ENCODE results near the gene LANCL3.

LANCL3 gene

DNA sequence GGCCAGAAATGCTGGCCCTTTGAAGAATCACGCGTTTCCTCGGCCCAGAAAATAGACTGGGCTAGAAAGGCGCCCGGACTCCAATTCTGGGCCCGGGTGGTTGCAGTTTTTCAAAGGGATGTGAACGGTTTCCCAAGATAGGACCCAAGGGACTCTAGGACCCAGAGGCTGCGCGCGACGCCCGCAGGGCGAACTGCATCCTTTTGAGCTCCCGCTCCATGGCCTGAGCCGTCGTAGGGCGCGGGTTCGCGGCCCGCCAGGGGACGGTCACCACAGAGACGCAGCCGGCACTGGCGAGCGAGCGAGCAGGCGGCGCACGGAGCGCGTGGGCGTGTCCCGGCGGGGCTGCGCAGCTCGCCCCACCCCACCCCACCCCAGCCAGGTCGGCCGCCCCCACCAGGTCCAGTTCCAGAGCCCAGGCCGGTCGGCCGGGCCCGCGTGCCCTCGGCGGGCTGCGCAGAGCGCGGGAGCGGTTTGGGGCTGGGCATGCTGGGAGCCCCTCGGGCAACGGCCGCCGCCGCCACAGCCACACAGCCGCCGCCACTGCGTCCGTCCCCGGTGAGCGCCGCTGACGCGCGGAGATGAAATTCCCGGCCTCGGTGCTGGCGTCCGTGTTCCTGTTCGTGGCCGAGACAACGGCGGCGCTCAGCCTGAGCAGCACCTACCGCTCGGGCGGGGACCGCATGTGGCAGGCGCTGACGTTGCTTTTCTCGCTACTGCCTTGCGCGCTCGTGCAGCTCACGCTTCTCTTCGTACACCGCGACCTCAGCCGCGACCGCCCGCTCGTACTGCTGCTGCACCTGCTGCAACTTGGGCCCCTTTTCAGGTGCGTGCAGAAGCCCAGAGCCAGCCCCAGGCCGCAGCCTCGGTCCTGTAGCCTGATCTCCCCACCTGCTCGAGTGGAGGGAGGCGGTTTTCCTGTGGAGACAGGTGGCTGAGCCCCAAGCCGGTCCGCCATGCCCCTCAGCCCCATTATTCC, 114.2 kb downstream of the LANCL3 start, which contains the start of gene XK:
Gene XK, plus strand, starts transcription at position 411 of the 979 bp plus-strand sequence. Its CDS starts 171 bp downstream, at position 582.
- TF ChIP-seq FOXP2 (optimal IDR thresholded peaks at IDR 0.05; ENCODE audit: borderline replicate concordance, extremely low read depth, extremely low read length, insufficient read depth) (no peak), SIN3A (IDR thresholded peaks at IDR 0.05; ENCODE audit: borderline replicate concordance, insufficient read depth, low read length) (no peak), REST (IDR thresholded peaks at IDR 0.05; ENCODE audit: insufficient read depth in 1 of 2, low read depth in 2 of 2, low read length in 2 of 2) (no peak), TAF1 (IDR thresholded peaks at IDR 0.05; ENCODE audit: borderline replicate concordance, insufficient read depth, low read length) (no peak), POLR2AphosphoS5 (IDR thresholded peaks at IDR 0.05; ENCODE audit: low read depth, low read length) (no peak)

DNA sequence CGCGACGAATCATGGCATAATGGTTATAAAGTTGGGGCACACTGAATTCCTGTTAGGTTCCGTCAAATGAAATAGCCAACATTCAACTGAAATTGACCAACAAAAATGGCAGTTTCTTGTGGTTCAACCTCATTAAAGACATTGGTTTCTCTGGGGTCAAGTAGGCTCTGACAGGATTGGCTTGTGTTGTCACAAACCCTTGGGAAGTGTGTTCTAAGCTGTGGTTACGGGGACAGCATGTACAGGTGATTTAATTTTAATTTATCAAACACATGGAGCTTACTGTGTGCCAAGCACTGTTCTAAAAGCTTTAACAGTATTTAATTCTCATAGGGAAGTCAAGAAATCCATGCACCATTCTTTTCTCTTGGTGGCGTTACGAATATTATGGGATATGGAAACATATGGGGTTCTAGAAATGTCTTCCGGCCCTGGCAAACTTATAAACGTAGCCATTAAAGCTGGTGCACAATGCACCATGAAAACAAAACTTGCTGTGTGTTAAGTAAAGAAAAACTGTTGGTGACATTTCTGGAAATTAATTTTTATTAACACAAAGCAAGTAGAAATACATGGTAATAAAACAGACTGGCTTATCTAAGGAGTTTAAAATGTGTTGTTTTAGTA, 115.0 kb downstream of the LANCL3 start:
- TF ChIP-seq REST (IDR thresholded peaks at IDR 0.05; ENCODE audit: insufficient read depth in 1 of 2, low read depth in 2 of 2, low read length in 2 of 2) (no peak), POLR2AphosphoS5 (IDR thresholded peaks at IDR 0.05; ENCODE audit: low read depth, low read length) (no peak), FOXP2 (optimal IDR thresholded peaks at IDR 0.05; ENCODE audit: borderline replicate concordance, extremely low read depth, extremely low read length, insufficient read depth) (no peak), TAF1 (IDR thresholded peaks at IDR 0.05; ENCODE audit: borderline replicate concordance, insufficient read depth, low read length) (no peak), SIN3A (IDR thresholded peaks at IDR 0.05; ENCODE audit: borderline replicate concordance, insufficient read depth, low read length) (no peak)

DNA sequence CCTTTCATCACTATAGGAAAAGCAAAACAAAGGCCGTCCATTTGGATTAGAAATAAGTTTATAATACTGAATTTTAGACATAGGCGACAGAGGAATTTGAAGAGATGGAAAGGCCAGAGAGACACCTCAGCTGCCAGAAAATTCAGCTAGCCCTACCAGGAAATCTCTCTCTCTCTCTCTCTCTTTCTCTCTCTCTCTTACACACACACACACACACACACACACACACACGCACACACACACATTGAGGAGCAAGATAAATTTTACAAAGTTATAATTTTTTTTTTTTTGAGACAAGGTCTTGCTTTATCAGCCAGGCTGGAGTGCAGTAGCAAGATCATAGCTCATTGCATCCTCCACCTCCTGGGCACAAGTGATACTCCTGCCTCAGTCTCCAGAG, 115.5 kb downstream of the LANCL3 start:
- TF ChIP-seq TAF1 (IDR thresholded peaks at IDR 0.05; ENCODE audit: borderline replicate concordance, insufficient read depth, low read length) (no peak), REST (IDR thresholded peaks at IDR 0.05; ENCODE audit: insufficient read depth in 1 of 2, low read depth in 2 of 2, low read length in 2 of 2) (no peak), SIN3A (IDR thresholded peaks at IDR 0.05; ENCODE audit: borderline replicate concordance, insufficient read depth, low read length) (no peak), POLR2AphosphoS5 (IDR thresholded peaks at IDR 0.05; ENCODE audit: low read depth, low read length) (no peak), FOXP2 (optimal IDR thresholded peaks at IDR 0.05; ENCODE audit: borderline replicate concordance, extremely low read depth, extremely low read length, insufficient read depth) (no peak)

DNA sequence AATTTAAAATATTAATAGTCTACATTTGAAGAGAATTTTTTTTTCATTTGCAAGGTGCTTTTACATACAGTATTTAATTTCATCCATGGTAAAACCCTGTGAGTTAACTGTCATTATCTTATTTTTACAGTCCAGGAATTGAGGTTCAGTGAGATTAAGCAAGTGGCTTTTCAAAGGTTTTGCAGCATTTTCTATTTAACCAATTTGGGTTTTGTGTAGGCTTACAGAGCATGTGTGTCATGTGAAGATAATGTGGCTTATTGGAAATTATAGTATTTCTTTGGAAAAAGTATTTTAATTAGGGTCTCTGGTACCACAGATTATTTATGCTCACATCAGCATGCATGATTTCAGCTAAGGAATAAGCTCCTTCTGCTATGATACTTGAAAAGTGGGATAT, 118.7 kb downstream of the LANCL3 start:
- TF ChIP-seq POLR2AphosphoS5 (IDR thresholded peaks at IDR 0.05; ENCODE audit: low read depth, low read length) = no peak
- TF ChIP-seq SIN3A (IDR thresholded peaks at IDR 0.05; ENCODE audit: borderline replicate concordance, insufficient read depth, low read length) = no peak
- no peak for TF ChIP-seq REST (IDR thresholded peaks at IDR 0.05; ENCODE audit: insufficient read depth in 1 of 2, low read depth in 2 of 2, low read length in 2 of 2)
- TF ChIP-seq TAF1 (IDR thresholded peaks at IDR 0.05; ENCODE audit: borderline replicate concordance, insufficient read depth, low read length) = no peak
- no peak for TF ChIP-seq FOXP2 (optimal IDR thresholded peaks at IDR 0.05; ENCODE audit: borderline replicate concordance, extremely low read depth, extremely low read length, insufficient read depth)
